ENCODE data around the gene SMIM35.

Gene SMIM35

GRCh38 chr11:118002541-118003423 is 84.0 kb downstream of the SMIM35 start:
- no peaks in the 10 kb centered on the region for H3K4me1 ChIP-seq (ENCODE audit: insufficient read depth, low read length)
- H2AFZ ChIP-seq (ENCODE audit: low read depth, low read length): no peak overlapping the region
- no peaks in the 10 kb centered on the region for H3K36me3 ChIP-seq (ENCODE audit: insufficient read depth, low read length)
- no peak overlapping the region for H3K4me3 ChIP-seq (ENCODE audit: low read length)
- H3K9me3 ChIP-seq (ENCODE audit: low read length): no peaks in the 10 kb centered on the region
- no peaks in the 10 kb centered on the region for H3K27me3 ChIP-seq (ENCODE audit: insufficient read depth, low read length)

- no peaks in the 10 kb centered on the region for H3K9me3 ChIP-seq (ENCODE audit: low read length)
- no peaks in the 10 kb centered on the region for H3K36me3 ChIP-seq (ENCODE audit: insufficient read depth, low read length)
- no peak overlapping the region for H2AFZ ChIP-seq (ENCODE audit: low read depth, low read length)
- H3K4me3 ChIP-seq (ENCODE audit: low read length): no peak overlapping the region
- no peaks in the 10 kb centered on the region for H3K4me1 ChIP-seq (ENCODE audit: insufficient read depth, low read length)
- H3K27me3 ChIP-seq (ENCODE audit: insufficient read depth, low read length): no peaks in the 10 kb centered on the region
These were observed 84.7 kb downstream of the SMIM35 start for GRCh38 chr11:118002010-118002540.

GRCh38 chr11:118001494-118001971 is 85.2 kb downstream of the SMIM35 start:
- no peak overlapping the region for H2AFZ ChIP-seq (ENCODE audit: low read depth, low read length)
- no peaks in the 10 kb centered on the region for H3K27me3 ChIP-seq (ENCODE audit: insufficient read depth, low read length)
- no peaks in the 10 kb centered on the region for H3K36me3 ChIP-seq (ENCODE audit: insufficient read depth, low read length)
- no peak overlapping the region for H3K4me3 ChIP-seq (ENCODE audit: low read length)
- no peaks in the 10 kb centered on the region for H3K4me1 ChIP-seq (ENCODE audit: insufficient read depth, low read length)
- no peaks in the 10 kb centered on the region for H3K9me3 ChIP-seq (ENCODE audit: low read length)

- no peak overlapping the region for H3K4me3 ChIP-seq (ENCODE audit: low read length)
- no peaks in the 10 kb centered on the region for H3K36me3 ChIP-seq (ENCODE audit: insufficient read depth, low read length)
- no peaks in the 10 kb centered on the region for H3K4me1 ChIP-seq (ENCODE audit: insufficient read depth, low read length)
- H3K27me3 ChIP-seq (ENCODE audit: insufficient read depth, low read length): no peaks in the 10 kb centered on the region
- H3K9me3 ChIP-seq (ENCODE audit: low read length): no peaks in the 10 kb centered on the region
- no peak overlapping the region for H2AFZ ChIP-seq (ENCODE audit: low read depth, low read length)
These were observed 85.9 kb downstream of the SMIM35 start for GRCh38 chr11:118000850-118001228.

- Histone ChIP-seq H3K27me3 (ENCODE audit: insufficient read depth, low read length) (no peaks in the 10 kb centered on the region), H2AFZ (ENCODE audit: low read depth, low read length) (no peak overlapping the region), H3K4me3 (ENCODE audit: low read length) (no peak overlapping the region), H3K9me3 (ENCODE audit: low read length) (no peaks in the 10 kb centered on the region), H3K4me1 (ENCODE audit: insufficient read depth, low read length) (no peaks in the 10 kb centered on the region), H3K36me3 (ENCODE audit: insufficient read depth, low read length) (no peaks in the 10 kb centered on the region)
These were observed 86.5 kb downstream of the SMIM35 start for GRCh38 chr11:118000067-118000849.

GRCh38 chr11:117999354-117999993 is 87.3 kb downstream of the SMIM35 start:
- Histone ChIP-seq H3K4me1 (ENCODE audit: insufficient read depth, low read length) (no peaks in the 10 kb centered on the region), H3K4me3 (ENCODE audit: low read length) (no peak overlapping the region), H2AFZ (ENCODE audit: low read depth, low read length) (no peak overlapping the region), H3K9me3 (ENCODE audit: low read length) (no peaks in the 10 kb centered on the region), H3K27me3 (ENCODE audit: insufficient read depth, low read length) (no peaks in the 10 kb centered on the region), H3K36me3 (ENCODE audit: insufficient read depth, low read length) (no peaks in the 10 kb centered on the region)

GRCh38 chr11:117998664-117999353 is 88.0 kb downstream of the SMIM35 start:
- Histone ChIP-seq H3K4me3 (ENCODE audit: low read length) (no peak overlapping the region), H2AFZ (ENCODE audit: low read depth, low read length) (no peak overlapping the region), H3K9me3 (ENCODE audit: low read length) (no peaks in the 10 kb centered on the region), H3K4me1 (ENCODE audit: insufficient read depth, low read length) (no peaks in the 10 kb centered on the region), H3K27me3 (ENCODE audit: insufficient read depth, low read length) (no peaks in the 10 kb centered on the region), H3K36me3 (ENCODE audit: insufficient read depth, low read length) (no peaks in the 10 kb centered on the region)

GRCh38 chr11:117997823-117998579 is 88.8 kb downstream of the SMIM35 start:
- H3K27me3 ChIP-seq (ENCODE audit: insufficient read depth, low read length): no peaks in the 10 kb centered on the region
- no peak overlapping the region for H2AFZ ChIP-seq (ENCODE audit: low read depth, low read length)
- H3K4me3 ChIP-seq (ENCODE audit: low read length): no peak overlapping the region
- H3K4me1 ChIP-seq (ENCODE audit: insufficient read depth, low read length): no peaks in the 10 kb centered on the region
- no peaks in the 10 kb centered on the region for H3K9me3 ChIP-seq (ENCODE audit: low read length)
- H3K36me3 ChIP-seq (ENCODE audit: insufficient read depth, low read length): no peaks in the 10 kb centered on the region

GRCh38 chr11:117997406-117997805 is 89.4 kb downstream of the SMIM35 start:
- Histone ChIP-seq H3K4me3 (ENCODE audit: low read length) (no peak overlapping the region), H3K9me3 (ENCODE audit: low read length) (no peaks in the 10 kb centered on the region), H2AFZ (ENCODE audit: low read depth, low read length) (no peak overlapping the region), H3K36me3 (ENCODE audit: insufficient read depth, low read length) (no peaks in the 10 kb centered on the region), H3K4me1 (ENCODE audit: insufficient read depth, low read length) (no peaks in the 10 kb centered on the region), H3K27me3 (ENCODE audit: insufficient read depth, low read length) (no peaks in the 10 kb centered on the region)

GRCh38 chr11:117996058-117996457 is 90.7 kb downstream of the SMIM35 start:
- H3K4me3 ChIP-seq (ENCODE audit: low read length): no peak overlapping the region
- H3K4me1 ChIP-seq (ENCODE audit: insufficient read depth, low read length): no peaks in the 10 kb centered on the region
- no peaks in the 10 kb centered on the region for H3K9me3 ChIP-seq (ENCODE audit: low read length)
- no peaks in the 10 kb centered on the region for H3K27me3 ChIP-seq (ENCODE audit: insufficient read depth, low read length)
- no peaks in the 10 kb centered on the region for H3K36me3 ChIP-seq (ENCODE audit: insufficient read depth, low read length)
- H2AFZ ChIP-seq (ENCODE audit: low read depth, low read length): no peak overlapping the region

- Histone ChIP-seq H3K9me3 (ENCODE audit: low read length) (no peaks in the 10 kb centered on the region), H3K36me3 (ENCODE audit: insufficient read depth, low read length) (no peaks in the 10 kb centered on the region), H3K4me1 (ENCODE audit: insufficient read depth, low read length) (no peaks in the 10 kb centered on the region), H2AFZ (ENCODE audit: low read depth, low read length) (no peak overlapping the region), H3K4me3 (ENCODE audit: low read length) (no peak overlapping the region), H3K27me3 (ENCODE audit: insufficient read depth, low read length) (no peaks in the 10 kb centered on the region)
These were observed 91.3 kb downstream of the SMIM35 start for GRCh38 chr11:117995472-117995871.
